H1 (cell line): ENCODE measurements around the gene CHSY3. TPM values are rescaled to one million over a fixed set of nuclear protein-coding genes. Genes with fewer than 3 reads are reported as not detected.

Experiments
- GABPA ChIP-seq: IDR thresholded peaks from 2 replicates; pipeline ENCODE4 v1.6.1; 2011; ENCODE audit warnings: mild to moderate bottlenecking, low read length, moderate library complexity, borderline replicate concordance; ENCODE audit not compliant: insufficient read depth
- POLR2A ChIP-seq, 2 experiments: IDR thresholded peaks; 1 replicate in 1 of 2; 2 replicates in 1 of 2; pipeline ENCODE4 v1.6.1; 2011; ENCODE audit warnings: low read depth in 2 of 2, low read length in 2 of 2, mild to moderate bottlenecking in 2 of 2; ENCODE audit errors: control extremely low read depth in 1 of 2
- RXRA ChIP-seq: IDR thresholded peaks from 2 replicates; pipeline ENCODE4 v1.6.1; 2011; ENCODE audit warnings: low read depth, mild to moderate bottlenecking, low read length, moderate library complexity; ENCODE audit not compliant: insufficient read depth
- TBP ChIP-seq: IDR thresholded peaks from 2 replicates; pipeline ENCODE4 v1.6.1; 2011; ENCODE audit warnings: low read depth, low read length, improper control_type of control experiment
- polyA plus RNA-seq, 7 experiments: library from polyadenylated mRNA; depleted of rRNA in 3 of 7; stranded (reverse) in 5 of 7; unstranded in 2 of 7; fragments of >200 nt in 5 of 7; fragments of 200-250 nt in 2 of 7; gene quantifications; 1 replicate in 5 of 7; 2 replicates in 1 of 7; 4 replicates in 1 of 7; pipeline versions ENCODE4 v1.2.1 to v1.2.3, GENCODE V29; 2011 to 2013; ENCODE audit warnings: missing spikeins in 2 of 7, mixed read lengths in 2 of 7
- total RNA-seq: library from RNA; stranded (reverse); fragmentation: NEBNext Ultra II Directional; extraction: Animal tissue kit (Norgen Biotek cat#: 25700); gene quantifications from 2 replicates; pipeline ENCODE4 v1.2.1, GENCODE V29; 2021
- TF ChIP-seq, protein P1 (sequence below): fragments of 300-600 bp; sonication (generic); IDR thresholded peaks from 2 replicates; pipeline ENCODE4 v1.7.1; 2012; ENCODE audit warnings: low read length, moderate library complexity, mild to moderate bottlenecking, inconsistent platforms; ENCODE audit not compliant: insufficient replicate concordance
- TF ChIP-seq, protein P2 (sequence below): IDR thresholded peaks from 2 replicates; pipeline ENCODE4 v1.6.1; 2012; ENCODE audit warnings: low read length, inconsistent platforms

CHSY3 gene
- total and polyA plus RNA-seq, 2 of the 8 experiments (the other 6 are each of a cell fraction or from before 2014, with no cell fraction given) = 0.24 to 1.8 TPM

DNA sequence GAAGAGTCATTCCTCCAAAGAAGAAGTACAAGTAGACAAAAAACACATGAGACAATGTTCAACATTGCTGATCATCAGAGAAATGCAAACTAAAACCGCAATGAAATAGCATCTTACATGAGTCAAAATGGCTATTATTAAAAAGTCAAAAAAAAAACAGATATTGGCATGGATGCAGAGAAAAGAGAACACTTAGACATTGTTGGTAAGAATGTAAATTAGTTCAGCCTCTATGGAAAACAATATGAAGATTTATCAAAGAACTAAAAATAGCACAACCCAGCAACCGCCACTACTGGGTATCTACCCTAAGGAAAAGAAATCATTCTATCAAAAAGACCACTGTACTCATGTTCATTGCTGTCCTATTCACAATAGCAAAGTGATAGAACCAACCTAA is 157.5 kb downstream of the CHSY3 start (continued):
- TF ChIP-seq, protein P1, sequence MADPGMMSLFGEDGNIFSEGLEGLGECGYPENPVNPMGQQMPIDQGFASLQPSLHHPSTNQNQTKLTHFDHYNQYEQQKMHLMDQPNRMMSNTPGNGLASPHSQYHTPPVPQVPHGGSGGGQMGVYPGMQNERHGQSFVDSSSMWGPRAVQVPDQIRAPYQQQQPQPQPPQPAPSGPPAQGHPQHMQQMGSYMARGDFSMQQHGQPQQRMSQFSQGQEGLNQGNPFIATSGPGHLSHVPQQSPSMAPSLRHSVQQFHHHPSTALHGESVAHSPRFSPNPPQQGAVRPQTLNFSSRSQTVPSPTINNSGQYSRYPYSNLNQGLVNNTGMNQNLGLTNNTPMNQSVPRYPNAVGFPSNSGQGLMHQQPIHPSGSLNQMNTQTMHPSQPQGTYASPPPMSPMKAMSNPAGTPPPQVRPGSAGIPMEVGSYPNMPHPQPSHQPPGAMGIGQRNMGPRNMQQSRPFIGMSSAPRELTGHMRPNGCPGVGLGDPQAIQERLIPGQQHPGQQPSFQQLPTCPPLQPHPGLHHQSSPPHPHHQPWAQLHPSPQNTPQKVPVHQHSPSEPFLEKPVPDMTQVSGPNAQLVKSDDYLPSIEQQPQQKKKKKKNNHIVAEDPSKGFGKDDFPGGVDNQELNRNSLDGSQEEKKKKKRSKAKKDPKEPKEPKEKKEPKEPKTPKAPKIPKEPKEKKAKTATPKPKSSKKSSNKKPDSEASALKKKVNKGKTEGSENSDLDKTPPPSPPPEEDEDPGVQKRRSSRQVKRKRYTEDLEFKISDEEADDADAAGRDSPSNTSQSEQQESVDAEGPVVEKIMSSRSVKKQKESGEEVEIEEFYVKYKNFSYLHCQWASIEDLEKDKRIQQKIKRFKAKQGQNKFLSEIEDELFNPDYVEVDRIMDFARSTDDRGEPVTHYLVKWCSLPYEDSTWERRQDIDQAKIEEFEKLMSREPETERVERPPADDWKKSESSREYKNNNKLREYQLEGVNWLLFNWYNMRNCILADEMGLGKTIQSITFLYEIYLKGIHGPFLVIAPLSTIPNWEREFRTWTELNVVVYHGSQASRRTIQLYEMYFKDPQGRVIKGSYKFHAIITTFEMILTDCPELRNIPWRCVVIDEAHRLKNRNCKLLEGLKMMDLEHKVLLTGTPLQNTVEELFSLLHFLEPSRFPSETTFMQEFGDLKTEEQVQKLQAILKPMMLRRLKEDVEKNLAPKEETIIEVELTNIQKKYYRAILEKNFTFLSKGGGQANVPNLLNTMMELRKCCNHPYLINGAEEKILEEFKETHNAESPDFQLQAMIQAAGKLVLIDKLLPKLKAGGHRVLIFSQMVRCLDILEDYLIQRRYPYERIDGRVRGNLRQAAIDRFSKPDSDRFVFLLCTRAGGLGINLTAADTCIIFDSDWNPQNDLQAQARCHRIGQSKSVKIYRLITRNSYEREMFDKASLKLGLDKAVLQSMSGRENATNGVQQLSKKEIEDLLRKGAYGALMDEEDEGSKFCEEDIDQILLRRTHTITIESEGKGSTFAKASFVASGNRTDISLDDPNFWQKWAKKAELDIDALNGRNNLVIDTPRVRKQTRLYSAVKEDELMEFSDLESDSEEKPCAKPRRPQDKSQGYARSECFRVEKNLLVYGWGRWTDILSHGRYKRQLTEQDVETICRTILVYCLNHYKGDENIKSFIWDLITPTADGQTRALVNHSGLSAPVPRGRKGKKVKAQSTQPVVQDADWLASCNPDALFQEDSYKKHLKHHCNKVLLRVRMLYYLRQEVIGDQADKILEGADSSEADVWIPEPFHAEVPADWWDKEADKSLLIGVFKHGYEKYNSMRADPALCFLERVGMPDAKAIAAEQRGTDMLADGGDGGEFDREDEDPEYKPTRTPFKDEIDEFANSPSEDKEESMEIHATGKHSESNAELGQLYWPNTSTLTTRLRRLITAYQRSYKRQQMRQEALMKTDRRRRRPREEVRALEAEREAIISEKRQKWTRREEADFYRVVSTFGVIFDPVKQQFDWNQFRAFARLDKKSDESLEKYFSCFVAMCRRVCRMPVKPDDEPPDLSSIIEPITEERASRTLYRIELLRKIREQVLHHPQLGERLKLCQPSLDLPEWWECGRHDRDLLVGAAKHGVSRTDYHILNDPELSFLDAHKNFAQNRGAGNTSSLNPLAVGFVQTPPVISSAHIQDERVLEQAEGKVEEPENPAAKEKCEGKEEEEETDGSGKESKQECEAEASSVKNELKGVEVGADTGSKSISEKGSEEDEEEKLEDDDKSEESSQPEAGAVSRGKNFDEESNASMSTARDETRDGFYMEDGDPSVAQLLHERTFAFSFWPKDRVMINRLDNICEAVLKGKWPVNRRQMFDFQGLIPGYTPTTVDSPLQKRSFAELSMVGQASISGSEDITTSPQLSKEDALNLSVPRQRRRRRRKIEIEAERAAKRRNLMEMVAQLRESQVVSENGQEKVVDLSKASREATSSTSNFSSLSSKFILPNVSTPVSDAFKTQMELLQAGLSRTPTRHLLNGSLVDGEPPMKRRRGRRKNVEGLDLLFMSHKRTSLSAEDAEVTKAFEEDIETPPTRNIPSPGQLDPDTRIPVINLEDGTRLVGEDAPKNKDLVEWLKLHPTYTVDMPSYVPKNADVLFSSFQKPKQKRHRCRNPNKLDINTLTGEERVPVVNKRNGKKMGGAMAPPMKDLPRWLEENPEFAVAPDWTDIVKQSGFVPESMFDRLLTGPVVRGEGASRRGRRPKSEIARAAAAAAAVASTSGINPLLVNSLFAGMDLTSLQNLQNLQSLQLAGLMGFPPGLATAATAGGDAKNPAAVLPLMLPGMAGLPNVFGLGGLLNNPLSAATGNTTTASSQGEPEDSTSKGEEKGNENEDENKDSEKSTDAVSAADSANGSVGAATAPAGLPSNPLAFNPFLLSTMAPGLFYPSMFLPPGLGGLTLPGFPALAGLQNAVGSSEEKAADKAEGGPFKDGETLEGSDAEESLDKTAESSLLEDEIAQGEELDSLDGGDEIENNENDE = no peak
- TF ChIP-seq TBP (no peak), POLR2A (IDR thresholded peaks at IDR 0.05; ENCODE audit: control extremely low read depth in 1 of 2, low read depth in 2 of 2, low read length in 2 of 2) (no peak), RXRA (no peak), GABPA (no peak)
- TF ChIP-seq, protein P2, sequence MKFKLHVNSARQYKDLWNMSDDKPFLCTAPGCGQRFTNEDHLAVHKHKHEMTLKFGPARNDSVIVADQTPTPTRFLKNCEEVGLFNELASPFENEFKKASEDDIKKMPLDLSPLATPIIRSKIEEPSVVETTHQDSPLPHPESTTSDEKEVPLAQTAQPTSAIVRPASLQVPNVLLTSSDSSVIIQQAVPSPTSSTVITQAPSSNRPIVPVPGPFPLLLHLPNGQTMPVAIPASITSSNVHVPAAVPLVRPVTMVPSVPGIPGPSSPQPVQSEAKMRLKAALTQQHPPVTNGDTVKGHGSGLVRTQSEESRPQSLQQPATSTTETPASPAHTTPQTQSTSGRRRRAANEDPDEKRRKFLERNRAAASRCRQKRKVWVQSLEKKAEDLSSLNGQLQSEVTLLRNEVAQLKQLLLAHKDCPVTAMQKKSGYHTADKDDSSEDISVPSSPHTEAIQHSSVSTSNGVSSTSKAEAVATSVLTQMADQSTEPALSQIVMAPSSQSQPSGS = no peak
